HG03103 (cell line): Measurements from ENCODE around the gene DOCK11.

ENCODE experiments used
- ATAC-seq: cut with Tn5 transposase; IDR thresholded peaks from one replicate; pipeline ENCODE4 v1.9.1; 2021; ENCODE audit warnings: low read depth; ENCODE audit not compliant: unreplicated experiment

Gene DOCK11

GRCh38 chrX:118615141-118615540 lies 119.5 kb downstream of the DOCK11 start:
- no peak for ATAC-seq

GRCh38 chrX:118621081-118621759 lies 125.6 kb downstream of the DOCK11 start:
- ATAC-seq = no peak

- no peak for ATAC-seq
Observed at GRCh38 chrX:118623062-118623461, 127.4 kb downstream of the DOCK11 start.

- no peak for ATAC-seq
Observed at GRCh38 chrX:118626346-118626745, 130.7 kb downstream of the DOCK11 start.

- ATAC-seq = no peak
Observed at GRCh38 chrX:118627084-118627758, 131.6 kb downstream of the DOCK11 start.

GRCh38 chrX:118630848-118631247 lies 135.2 kb downstream of the DOCK11 start:
- ATAC-seq = no peak

- peak; percentile 47 for ATAC-seq
Observed at GRCh38 chrX:118631586-118631985, 136.0 kb downstream of the DOCK11 start.

GRCh38 chrX:118632862-118633261 lies 137.2 kb downstream of the DOCK11 start:
- ATAC-seq = no peak

GRCh38 chrX:118633530-118633929 lies 137.9 kb downstream of the DOCK11 start:
- ATAC-seq = no peak

- ATAC-seq = no peak
Observed at GRCh38 chrX:118634336-118634735, 138.7 kb downstream of the DOCK11 start.

- no peak for ATAC-seq
Observed at GRCh38 chrX:118637997-118638396, 142.4 kb downstream of the DOCK11 start.

GRCh38 chrX:118644378-118644777 lies 148.8 kb downstream of the DOCK11 start:
- no peak for ATAC-seq

- ATAC-seq = no peak
Observed at GRCh38 chrX:118652717-118653116, 157.1 kb downstream of the DOCK11 start.

GRCh38 chrX:118654331-118654730 lies 158.7 kb downstream of the DOCK11 start:
- ATAC-seq = no peak

GRCh38 chrX:118655561-118656246 lies 160.1 kb downstream of the DOCK11 start:
- ATAC-seq = no peak

- no peak for ATAC-seq
Observed at GRCh38 chrX:118657413-118657812, 161.8 kb downstream of the DOCK11 start.

GRCh38 chrX:118660085-118660484 lies 164.5 kb downstream of the DOCK11 start:
- ATAC-seq = no peak

- ATAC-seq = no peak
Observed at GRCh38 chrX:118665204-118665603, 169.6 kb downstream of the DOCK11 start.

GRCh38 chrX:118666521-118666920 lies 170.9 kb downstream of the DOCK11 start:
- ATAC-seq = no peak

GRCh38 chrX:118669435-118669834 lies 173.8 kb downstream of the DOCK11 start:
- ATAC-seq = no peak

GRCh38 chrX:118675326-118675965 lies 179.8 kb downstream of the DOCK11 start:
- no peak for ATAC-seq
